Urinary bladder (tissue), 4 donors: Measurements from ENCODE around the gene DEAF1. TPM values are rescaled to one million over a fixed set of nuclear protein-coding genes. Genes with fewer than 3 reads are reported as not detected.

Experiments used
- DNase-seq: peaks from one replicate; pipeline ENCODE4 v3.0.0-alpha.2; 2015; ENCODE audit errors: extremely low spot score
- H3K27ac ChIP-seq: one replicate; pipeline ENCODE4 v1.5.1; 2013; ENCODE audit warnings: low read depth, mild to moderate bottlenecking, moderate library complexity
- H3K36me3 ChIP-seq: one replicate; pipeline ENCODE4 v1.6.1; 2013; ENCODE audit warnings: mild to moderate bottlenecking, moderate library complexity; ENCODE audit not compliant: insufficient read depth
- H3K4me1 ChIP-seq: one replicate; pipeline ENCODE4 v1.6.1; 2013; ENCODE audit warnings: mild to moderate bottlenecking, moderate library complexity; ENCODE audit not compliant: insufficient read depth
- H3K4me3 ChIP-seq: one replicate; pipeline ENCODE4 v1.5.1; 2013; ENCODE audit warnings: low read depth, low read length
- WGBS: extraction: QIAGEN DNeasy Blood & Tissue Kit; methylation state at CpG from one replicate; pipeline ENCODE4 v1.1.7; 2013; 5-methylcytosine and 5-hydroxymethylcytosine counted together
- polyA plus RNA-seq: library from polyadenylated mRNA; stranded (reverse); fragments of 200-250 nt; gene quantifications from one replicate; pipeline ENCODE4 v1.2.3, GENCODE V29; 2013
- total RNA-seq: library from RNA; depleted of rRNA; stranded (reverse); fragments of >200 nt; gene quantifications from one replicate; pipeline ENCODE4 v1.2.3, GENCODE V29; 2014
- donor health status: healthy with polysubstance abuse.
- donor health status: healthy.

Gene DEAF1
- total and polyA plus RNA-seq, 2 donors: 14.9 to 29.7 TPM

- Histone ChIP-seq H3K27ac (no peak overlapping the region), H3K36me3 (no peaks in the 10 kb centered on the region), H3K4me3 (no peak overlapping the region), H3K4me1 (no peaks in the 10 kb centered on the region)
- no peak for DNase-seq
- 94% methylated on average over 22 of the region's 22 CpGs for WGBS
These were observed 6.9 kb upstream of the DEAF1 start for GRCh38 chr11:701741-702461.

- WGBS: 91% methylated on average over 1 of the region's 1 CpG
- H3K4me3 ChIP-seq: no peak overlapping the region
- H3K36me3 ChIP-seq: no peaks in the 10 kb centered on the region
- H3K4me1 ChIP-seq: peaks cover 2% of the 10 kb centered on the region
- DNase-seq: no peak
- no peak overlapping the region for H3K27ac ChIP-seq
These were observed 4.7 kb upstream of the DEAF1 start for GRCh38 chr11:699753-700152.

- H3K36me3 ChIP-seq: no peaks in the 10 kb centered on the region
- no peak for DNase-seq
- no peak overlapping the region for H3K27ac ChIP-seq
- WGBS: 96% methylated on average over 7 of the region's 7 CpGs
- peaks cover 4% of the 10 kb centered on the region for H3K4me1 ChIP-seq
- no peak overlapping the region for H3K4me3 ChIP-seq
These were observed 4.1 kb upstream of the DEAF1 start for GRCh38 chr11:699116-699508.

GRCh38 chr11:698493-699115 is 3.6 kb upstream of the DEAF1 start:
- WGBS: 75% methylated on average over 17 of the region's 17 CpGs
- H3K4me1 ChIP-seq: peaks cover 8% of the 10 kb centered on the region

GRCh38 chr11:697811-698311 is 2.8 kb upstream of the DEAF1 start:
- H3K4me3 ChIP-seq: no peak overlapping the region
- H3K4me1 ChIP-seq: peaks cover 8% of the 10 kb centered on the region
- DNase-seq: no peak
- 81% methylated on average over 11 of the region's 11 CpGs for WGBS
- H3K36me3 ChIP-seq: no peaks in the 10 kb centered on the region
- H3K27ac ChIP-seq: peak overlapping the region; percentile 53

More at GRCh38 chr11:698493-699115, 3.6 kb upstream of the DEAF1 start:
- Histone ChIP-seq H3K4me3 (no peak overlapping the region), H3K27ac (no peak overlapping the region), H3K36me3 (no peaks in the 10 kb centered on the region)
- DNase-seq: no peak

- Histone ChIP-seq H3K27ac (no peak overlapping the region), H3K4me3 (no peak overlapping the region), H3K4me1 (peaks cover 8% of the 10 kb centered on the region), H3K36me3 (no peaks in the 10 kb centered on the region)
- 67% methylated on average over 11 of the region's 11 CpGs for WGBS
- DNase-seq: no peak
These were observed 2.0 kb upstream of the DEAF1 start for GRCh38 chr11:696955-697491.

- WGBS: under 1% methylated on average over 101 of the region's 101 CpGs
- H3K4me3 ChIP-seq: peak within 1 kb of the TSS; percentile 80
- H3K4me1 ChIP-seq: peaks cover 8% of the 10 kb centered on the region
- peak within 1 kb of the TSS; percentile 99 for H3K27ac ChIP-seq
- H3K36me3 ChIP-seq: no peaks in the 10 kb centered on the region
- peak; percentile 98 for DNase-seq
These were observed 671 bp upstream of the DEAF1 start, which contains the start of gene TMEM80 for GRCh38 chr11:695538-696248. TSS of gene TMEM80 (plus strand) at chr11:695816. CDS start at chr11:695828, 12 bp downstream.

GRCh38 chr11:695288-695537 is 191 bp upstream of the DEAF1 start:
- peak overlapping the region; percentile 99 for H3K27ac ChIP-seq

GRCh38 chr11:693887-694562 is 997 bp downstream of the DEAF1 start:
- no peaks in the 10 kb centered on the region for H3K36me3 ChIP-seq
- 73% methylated on average over 15 of the region's 15 CpGs for WGBS
- H3K4me1 ChIP-seq: peaks cover 8% of the 10 kb centered on the region
- DNase-seq: no peak
- no peak overlapping the region for H3K27ac ChIP-seq
- peak overlapping the region; percentile 47 for H3K4me3 ChIP-seq

More at GRCh38 chr11:695288-695537, 191 bp upstream of the DEAF1 start:
- peak overlapping the region; percentile 80 for H3K4me3 ChIP-seq
- H3K36me3 ChIP-seq: no peaks in the 10 kb centered on the region
- no peak for DNase-seq
- H3K4me1 ChIP-seq: peaks cover 8% of the 10 kb centered on the region
- under 1% methylated on average over 25 of the region's 25 CpGs for WGBS

- WGBS: 45% methylated on average over 13 of the region's 13 CpGs
- peak overlapping the region; percentile 74 for H3K27ac ChIP-seq
- peaks cover 3% of the 10 kb centered on the region for H3K36me3 ChIP-seq
- no peak overlapping the region for H3K4me3 ChIP-seq
- DNase-seq: no peak
- peaks cover 8% of the 10 kb centered on the region for H3K4me1 ChIP-seq
These were observed 1.6 kb downstream of the DEAF1 start for GRCh38 chr11:693415-693831.

GRCh38 chr11:692824-693414 is 2.1 kb downstream of the DEAF1 start:
- Histone ChIP-seq H3K27ac (no peak overlapping the region), H3K4me3 (no peak overlapping the region), H3K36me3 (peaks cover 3% of the 10 kb centered on the region), H3K4me1 (peaks cover 8% of the 10 kb centered on the region)
- DNase-seq: no peak
- 82% methylated on average over 23 of the region's 23 CpGs for WGBS

- Histone ChIP-seq H3K27ac (no peak overlapping the region), H3K36me3 (peaks cover 6% of the 10 kb centered on the region), H3K4me3 (no peak overlapping the region), H3K4me1 (peaks cover 8% of the 10 kb centered on the region)
- no peak for DNase-seq
- WGBS: 91% methylated on average over 18 of the region's 18 CpGs
These were observed 3.1 kb downstream of the DEAF1 start for GRCh38 chr11:691710-692590.
